ENCODE data around the gene NHS.

DNA sequence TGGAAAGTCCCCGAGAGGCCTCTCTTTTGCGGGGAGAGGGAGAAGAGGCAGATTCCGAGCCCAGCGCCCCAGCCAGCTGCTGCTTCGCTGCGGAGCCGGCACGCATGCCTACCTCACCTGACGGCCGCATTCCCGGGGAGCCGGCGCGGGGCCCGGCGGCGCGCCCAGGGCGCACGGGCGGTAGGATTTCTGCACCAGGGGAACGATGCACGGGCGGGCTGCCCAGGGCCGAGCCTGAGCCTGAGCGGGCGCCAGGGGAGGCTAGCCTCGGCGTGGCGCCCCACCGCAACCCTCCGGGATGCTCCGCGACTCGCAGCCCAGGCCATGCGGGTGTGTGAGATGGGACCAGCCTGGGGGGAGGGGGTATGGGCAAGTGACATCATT lies 281.0 kb downstream of the NHS start:
- TF ChIP-seq CTCF (IDR thresholded peaks at IDR 0.05; ENCODE audit: low read depth, low read length, poor library complexity, severe bottlenecking), result no peak
- no peak for TF ChIP-seq EZH2phosphoT487 (IDR thresholded peaks at IDR 0.05; ENCODE audit: borderline replicate concordance, low read length)

Data from DOHH2 (cell line).